ENCODE data around the gene KRTAP19-1. TPM values are rescaled to one million over a fixed set of nuclear protein-coding genes. Genes with fewer than 3 reads are reported as not detected.
"Not testable (repeated sequence)": the region's sequence is repeated elsewhere in the genome, so short reads cannot be mapped to it uniquely, and the experiment has no call there.

KRTAP19-1 gene
- not detected for total RNA-seq

DNA sequence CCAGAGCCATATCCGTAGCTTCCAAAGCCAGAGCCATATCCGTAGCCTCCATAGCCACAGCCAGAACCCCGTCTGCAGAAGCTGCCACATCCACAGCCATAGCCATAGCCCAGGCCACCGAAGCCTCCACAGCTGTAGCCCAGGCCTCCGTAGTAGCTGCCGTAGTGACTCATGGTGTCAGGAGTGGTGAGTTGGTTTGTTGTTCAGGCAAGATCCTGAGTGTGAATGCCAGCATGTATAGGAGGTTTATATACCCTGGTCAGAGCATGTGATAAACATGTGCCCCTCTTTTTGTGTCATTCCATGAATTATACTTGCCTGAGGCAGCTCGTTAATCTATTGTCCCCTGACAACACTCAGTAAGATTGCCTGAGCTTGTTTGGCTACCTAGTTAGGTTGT is at the start of gene KRTAP19-1:
Gene KRTAP19-1, minus strand, starts transcription at position 223 of the 400 bp plus-strand sequence. Its CDS starts 50 bp downstream, at position 173.
- peaks cover under 1% of the 10 kb centered on the region for H3K27me3 Mint-ChIP-seq (ENCODE audit: low read depth)
- no peak within 1 kb of the TSS for H3K4me3 Mint-ChIP-seq
- ATAC-seq = no peak
- no peaks in the 10 kb centered on the region for H3K9me3 Mint-ChIP-seq
- H3K36me3 Mint-ChIP-seq (ENCODE audit: insufficient read depth) = no peaks in the 10 kb centered on the region
- no peak for DNase-seq
- H3K4me1 Mint-ChIP-seq (ENCODE audit: low read depth) = no peaks in the 10 kb centered on the region

DNA sequence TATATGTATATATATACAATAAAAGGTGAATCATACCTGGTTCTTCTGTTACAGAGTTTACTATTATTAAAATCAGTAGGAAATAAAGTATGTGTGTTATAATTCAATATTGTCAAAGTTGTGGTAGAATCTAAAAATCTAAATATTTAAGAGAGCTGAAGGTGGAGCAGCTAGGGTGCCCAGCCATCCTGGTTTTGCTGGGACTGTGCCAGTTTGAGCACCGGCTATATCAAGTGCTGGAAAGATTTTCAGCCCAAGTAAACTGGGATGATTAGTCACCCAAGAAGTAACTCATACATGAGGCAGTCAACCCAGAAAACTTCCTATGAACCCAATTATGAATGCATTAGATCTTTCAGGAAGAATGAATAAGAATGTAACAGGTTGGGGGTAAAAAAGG is 38.7 kb upstream of the KRTAP19-1 start:
- no peaks in the 10 kb centered on the region for H3K27me3 Mint-ChIP-seq (ENCODE audit: low read depth)
- ATAC-seq (no peak), DNase-seq (no peak)
- no peak overlapping the region for H3K4me3 Mint-ChIP-seq
- H3K4me1 Mint-ChIP-seq (ENCODE audit: low read depth) = no peaks in the 10 kb centered on the region
- H3K9me3 Mint-ChIP-seq = no peaks in the 10 kb centered on the region
- H3K36me3 Mint-ChIP-seq (ENCODE audit: insufficient read depth) = no peaks in the 10 kb centered on the region

DNA sequence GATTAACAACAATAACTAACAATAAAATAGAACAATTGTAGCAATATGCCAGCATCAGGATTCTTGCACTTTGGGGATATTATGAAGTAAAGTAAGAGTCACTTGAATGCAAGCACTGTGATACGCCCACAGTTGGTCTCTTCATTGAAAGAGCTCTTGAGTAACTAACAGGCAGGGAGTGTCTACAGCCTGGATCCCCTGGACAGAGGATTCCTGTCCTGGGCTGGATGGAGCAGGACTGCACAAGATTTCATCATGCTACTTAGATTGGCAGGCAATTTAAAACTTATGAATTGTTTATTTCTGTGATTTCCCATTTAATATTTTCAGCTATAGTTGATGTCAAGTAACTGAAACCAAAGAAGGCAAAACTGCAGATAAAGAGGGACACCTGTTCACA is 35.5 kb upstream of the KRTAP19-1 start:
- no peak for DNase-seq
- Mint-ChIP-seq H3K4me1 (ENCODE audit: low read depth) (no peaks in the 10 kb centered on the region), H3K4me3 (no peak overlapping the region), H3K9me3 (no peaks in the 10 kb centered on the region), H3K36me3 (ENCODE audit: insufficient read depth) (no peaks in the 10 kb centered on the region), H3K27me3 (ENCODE audit: low read depth) (no peaks in the 10 kb centered on the region)
- ATAC-seq = no peak

DNA sequence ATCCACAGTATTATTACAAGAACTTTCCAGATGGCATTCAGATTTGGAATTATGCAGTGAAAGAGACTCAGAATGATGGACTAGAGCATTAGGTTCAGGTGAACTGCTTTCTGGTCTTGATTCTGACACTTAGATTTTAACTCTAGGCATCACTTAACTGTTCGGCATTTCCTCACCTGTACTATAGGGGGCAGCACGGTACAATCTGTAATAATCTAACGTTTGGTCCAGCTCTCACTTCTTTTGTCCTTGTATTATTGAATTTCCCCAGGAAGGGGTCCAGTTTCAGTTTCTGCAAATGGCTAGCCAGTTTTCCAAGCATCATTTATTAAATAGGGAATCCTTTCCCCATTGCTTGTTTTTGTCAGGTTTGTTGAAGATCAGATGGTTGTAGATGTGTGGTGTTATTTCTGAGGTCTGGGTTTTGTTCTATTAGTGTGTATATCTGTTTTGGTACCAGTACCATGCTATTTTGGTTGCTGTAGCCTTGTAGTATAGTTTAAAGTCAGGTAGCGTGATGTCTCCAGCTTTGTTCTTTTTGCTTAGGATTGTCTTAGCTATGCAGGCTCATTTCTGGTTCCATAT is 25.5 kb upstream of the KRTAP19-1 start:
- not testable (repeated sequence) for H3K4me3 Mint-ChIP-seq; H3K27me3 Mint-ChIP-seq (ENCODE audit: low read depth); H3K9me3 Mint-ChIP-seq; H3K4me1 Mint-ChIP-seq (ENCODE audit: low read depth); H3K36me3 Mint-ChIP-seq (ENCODE audit: insufficient read depth); ATAC-seq; DNase-seq

DNA sequence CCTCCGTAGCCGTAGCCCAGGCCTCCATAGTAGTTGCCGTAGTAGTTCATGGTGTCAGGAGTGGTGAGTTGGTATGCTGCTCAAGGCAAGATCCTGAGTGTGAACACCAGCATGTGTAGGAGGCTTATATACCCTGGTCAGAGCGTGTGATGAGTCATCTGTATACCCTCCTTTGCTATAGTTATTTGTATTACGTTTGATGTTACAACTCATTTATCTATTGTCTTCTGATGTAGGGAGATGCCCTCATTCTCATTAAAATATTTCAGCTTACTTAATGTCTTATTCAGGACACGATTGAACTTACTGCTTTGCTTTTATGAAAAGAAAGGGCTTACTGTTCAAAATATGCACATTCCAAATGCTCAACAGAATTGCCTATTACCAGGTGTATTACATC is 21.9 kb upstream of the KRTAP19-1 start, which contains the start of gene KRTAP19-5:
Gene KRTAP19-5, minus strand, starts transcription at position 101 of the 400 bp plus-strand sequence. Its CDS starts 51 bp downstream, at position 50.
- H3K4me1 Mint-ChIP-seq (ENCODE audit: low read depth) = no peaks in the 10 kb centered on the region
- no peaks in the 10 kb centered on the region for H3K36me3 Mint-ChIP-seq (ENCODE audit: insufficient read depth)
- H3K4me3 Mint-ChIP-seq = no peak within 1 kb of the TSS
- no peaks in the 10 kb centered on the region for H3K9me3 Mint-ChIP-seq
- DNase-seq (no peak), ATAC-seq (no peak)
- no peaks in the 10 kb centered on the region for H3K27me3 Mint-ChIP-seq (ENCODE audit: low read depth)

DNA sequence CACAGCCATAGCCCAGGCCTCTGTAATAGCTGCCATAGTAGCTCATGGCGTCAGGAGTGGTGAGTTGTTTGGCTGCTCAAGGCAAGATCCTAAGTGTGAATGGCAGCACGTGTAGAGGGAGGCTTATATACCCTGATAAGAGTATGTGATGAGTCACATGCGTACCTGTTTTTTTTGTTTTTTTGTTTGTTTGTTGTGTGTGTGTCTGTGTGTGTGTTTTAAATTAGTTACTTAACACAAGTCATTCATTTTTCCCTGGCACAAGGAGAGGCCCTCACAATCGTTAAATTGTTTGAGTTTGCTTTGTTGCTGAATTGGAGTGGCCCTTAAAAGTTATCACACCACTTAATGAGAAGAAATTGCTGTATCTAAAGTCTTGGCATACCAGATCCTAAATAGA is 16.9 kb upstream of the KRTAP19-1 start, which contains the start of gene KRTAP19-4:
Gene KRTAP19-4, minus strand, starts transcription at position 101 of the 400 bp plus-strand sequence. Its CDS starts 55 bp downstream, at position 46.
- H3K36me3 Mint-ChIP-seq (ENCODE audit: insufficient read depth) = no peaks in the 10 kb centered on the region
- ATAC-seq = no peak
- no peaks in the 10 kb centered on the region for H3K27me3 Mint-ChIP-seq (ENCODE audit: low read depth)
- no peaks in the 10 kb centered on the region for H3K9me3 Mint-ChIP-seq
- no peaks in the 10 kb centered on the region for H3K4me1 Mint-ChIP-seq (ENCODE audit: low read depth)
- DNase-seq = no peak
- H3K4me3 Mint-ChIP-seq = no peak within 1 kb of the TSS

DNA sequence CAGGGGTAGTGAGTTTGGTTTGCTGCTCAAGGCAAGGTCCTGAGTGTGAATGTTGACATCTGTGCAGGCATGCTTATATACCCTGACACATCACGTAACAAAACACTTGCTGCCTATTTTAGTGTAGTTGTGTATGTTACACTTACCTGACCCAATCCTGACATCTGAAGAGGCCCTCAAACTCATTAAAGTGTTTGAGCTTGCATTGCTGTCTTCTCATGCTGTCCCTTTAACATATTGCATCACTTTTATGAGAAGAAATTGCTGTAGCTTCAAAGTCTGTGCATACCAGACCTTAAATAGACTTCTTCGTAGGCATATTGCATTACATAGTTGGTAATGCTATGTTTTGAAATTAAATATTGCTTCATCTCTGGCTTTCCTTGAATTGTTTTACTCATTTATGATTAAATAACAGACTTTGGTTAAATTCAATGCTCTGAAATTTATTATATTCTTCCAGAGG is 11.8 kb upstream of the KRTAP19-1 start, which contains the start of gene KRTAP19-3:
Gene KRTAP19-3, minus strand, starts transcription at position 51 of the 466 bp plus-strand sequence. CDS start 56 bp downstream, outside the sequence.
- H3K4me1 Mint-ChIP-seq (ENCODE audit: low read depth) = no peaks in the 10 kb centered on the region
- H3K36me3 Mint-ChIP-seq (ENCODE audit: insufficient read depth) = no peaks in the 10 kb centered on the region
- no peak within 1 kb of the TSS for H3K4me3 Mint-ChIP-seq
- ATAC-seq (no peak), DNase-seq (no peak)
- peaks cover 1% of the 10 kb centered on the region for H3K9me3 Mint-ChIP-seq
- no peaks in the 10 kb centered on the region for H3K27me3 Mint-ChIP-seq (ENCODE audit: low read depth)

DNA sequence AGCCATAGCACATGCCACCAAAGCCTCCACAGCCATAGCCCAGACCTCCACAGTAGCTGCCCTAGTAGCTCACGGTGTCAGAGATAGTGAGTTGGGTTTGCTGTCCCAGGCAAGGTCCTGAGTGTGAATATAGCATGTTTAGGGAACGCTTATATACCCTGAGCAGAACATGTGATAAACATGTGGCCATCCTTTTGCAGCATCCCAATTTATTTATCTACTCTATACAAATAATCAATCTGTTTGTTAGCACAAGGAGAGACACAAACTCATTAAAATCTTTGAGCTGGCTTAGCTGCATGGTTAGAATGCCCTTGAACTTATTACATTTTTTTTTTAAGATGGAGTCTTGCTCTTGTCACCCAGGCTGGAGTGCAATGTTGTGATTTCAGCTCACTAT is 7.2 kb upstream of the KRTAP19-1 start, which contains the start of gene KRTAP19-2:
Gene KRTAP19-2, minus strand, starts transcription at position 101 of the 400 bp plus-strand sequence. Its CDS starts 88 bp downstream, at position 13.
- Mint-ChIP-seq H3K36me3 (ENCODE audit: insufficient read depth) (no peaks in the 10 kb centered on the region), H3K9me3 (peaks cover 13% of the 10 kb centered on the region), H3K4me1 (ENCODE audit: low read depth) (no peaks in the 10 kb centered on the region), H3K4me3 (no peak within 1 kb of the TSS), H3K27me3 (ENCODE audit: low read depth) (no peaks in the 10 kb centered on the region)
- no peak for ATAC-seq
- DNase-seq = no peak

DNA sequence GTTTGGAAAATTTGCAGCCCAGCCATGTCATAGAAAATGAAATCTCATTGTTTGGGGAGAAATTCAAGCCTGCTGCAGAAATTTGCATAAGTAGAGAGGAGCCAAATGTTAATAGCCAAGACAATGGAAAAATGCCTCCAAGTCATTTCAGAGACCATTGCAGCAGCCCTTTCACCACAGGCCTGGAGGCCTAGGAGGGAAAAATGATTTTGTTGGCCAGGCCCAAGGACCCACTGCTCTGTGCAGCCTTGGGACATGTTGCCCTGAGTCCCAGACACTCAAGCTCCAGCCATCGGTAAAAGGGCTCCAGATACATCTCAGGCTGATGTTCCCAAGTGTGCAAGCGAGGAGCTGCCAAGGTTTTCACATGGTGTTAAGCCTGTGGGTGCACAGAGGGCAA is 6.0 kb upstream of the KRTAP19-1 start:
- no peak for ATAC-seq
- H3K4me3 Mint-ChIP-seq = no peak overlapping the region
- H3K36me3 Mint-ChIP-seq (ENCODE audit: insufficient read depth) = no peaks in the 10 kb centered on the region
- no peak for DNase-seq
- H3K9me3 Mint-ChIP-seq = peaks cover 13% of the 10 kb centered on the region
- no peaks in the 10 kb centered on the region for H3K4me1 Mint-ChIP-seq (ENCODE audit: low read depth)
- H3K27me3 Mint-ChIP-seq (ENCODE audit: low read depth) = no peaks in the 10 kb centered on the region

DNA sequence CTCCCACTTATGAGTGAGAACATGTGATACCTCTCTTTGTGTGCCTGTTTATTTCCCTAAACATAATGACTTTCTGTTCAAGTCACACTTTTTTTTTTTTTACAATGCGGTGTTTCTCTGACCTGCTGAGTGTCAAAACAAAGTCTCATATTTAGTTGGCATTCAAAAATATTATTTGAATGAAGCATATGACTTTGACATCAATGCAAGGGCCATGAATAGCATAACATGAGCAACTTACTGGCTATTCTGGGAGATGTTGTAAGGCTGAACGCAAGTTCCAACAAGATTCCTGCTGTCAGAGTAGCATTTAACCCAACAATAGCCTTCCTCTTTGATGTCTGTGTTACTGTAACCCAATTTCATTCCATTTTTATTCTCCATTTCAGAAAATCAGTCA is 2.0 kb upstream of the KRTAP19-1 start:
- Mint-ChIP-seq H3K27me3 (ENCODE audit: low read depth) (no peaks in the 10 kb centered on the region), H3K36me3 (ENCODE audit: insufficient read depth) (no peaks in the 10 kb centered on the region), H3K4me3 (no peak overlapping the region), H3K9me3 (peaks cover 13% of the 10 kb centered on the region), H3K4me1 (ENCODE audit: low read depth) (no peaks in the 10 kb centered on the region)
- ATAC-seq (no peak), DNase-seq (no peak)

DNA sequence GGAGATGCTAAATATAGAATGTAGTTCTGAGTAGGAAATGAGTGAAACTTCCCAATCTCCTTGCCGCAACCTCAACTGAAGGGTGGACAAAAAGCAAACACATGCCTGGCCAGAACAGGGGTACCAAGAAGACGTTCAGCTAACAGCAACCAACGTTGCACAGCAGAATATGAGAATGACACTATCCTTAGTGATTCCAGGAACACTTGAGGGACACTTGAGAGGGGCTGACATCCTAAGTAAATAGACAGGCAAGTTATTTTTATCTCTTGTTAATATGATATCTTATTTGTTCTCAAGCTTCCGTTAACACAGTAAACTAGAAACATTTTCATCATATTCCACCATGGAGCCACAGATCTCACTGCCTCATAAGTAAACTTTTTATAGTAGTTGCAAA is 908 bp downstream of the KRTAP19-1 start:
- no peaks in the 10 kb centered on the region for H3K9me3 Mint-ChIP-seq
- no peaks in the 10 kb centered on the region for H3K4me1 Mint-ChIP-seq (ENCODE audit: low read depth)
- no peak for DNase-seq
- no peak for ATAC-seq
- no peaks in the 10 kb centered on the region for H3K36me3 Mint-ChIP-seq (ENCODE audit: insufficient read depth)
- peaks cover 2% of the 10 kb centered on the region for H3K27me3 Mint-ChIP-seq (ENCODE audit: low read depth)
- no peak overlapping the region for H3K4me3 Mint-ChIP-seq

DNA sequence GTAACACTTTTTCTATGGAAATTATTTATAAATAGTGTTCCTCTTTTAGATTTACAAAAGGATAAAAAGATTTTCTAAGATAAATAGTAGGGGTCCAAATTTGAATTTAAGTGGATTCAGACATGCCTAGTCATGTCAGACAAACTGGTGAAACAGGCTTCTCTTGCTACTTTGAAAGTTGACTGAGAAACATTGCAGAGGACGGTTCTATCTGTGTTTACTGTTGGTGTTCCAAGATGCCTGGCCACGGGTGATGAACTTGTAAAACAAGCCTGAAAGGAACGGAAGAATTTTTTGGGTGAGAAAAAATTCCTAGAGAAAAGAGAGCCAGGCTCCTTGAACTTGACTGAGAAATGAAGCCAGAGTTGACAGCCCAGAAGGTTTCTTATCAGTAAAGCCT is 2.2 kb downstream of the KRTAP19-1 start:
- DNase-seq = no peak
- no peaks in the 10 kb centered on the region for H3K4me1 Mint-ChIP-seq (ENCODE audit: low read depth)
- H3K36me3 Mint-ChIP-seq (ENCODE audit: insufficient read depth) = no peaks in the 10 kb centered on the region
- no peak for ATAC-seq
- H3K27me3 Mint-ChIP-seq (ENCODE audit: low read depth) = peaks cover 3% of the 10 kb centered on the region
- H3K4me3 Mint-ChIP-seq = no peak overlapping the region
- no peaks in the 10 kb centered on the region for H3K9me3 Mint-ChIP-seq

DNA sequence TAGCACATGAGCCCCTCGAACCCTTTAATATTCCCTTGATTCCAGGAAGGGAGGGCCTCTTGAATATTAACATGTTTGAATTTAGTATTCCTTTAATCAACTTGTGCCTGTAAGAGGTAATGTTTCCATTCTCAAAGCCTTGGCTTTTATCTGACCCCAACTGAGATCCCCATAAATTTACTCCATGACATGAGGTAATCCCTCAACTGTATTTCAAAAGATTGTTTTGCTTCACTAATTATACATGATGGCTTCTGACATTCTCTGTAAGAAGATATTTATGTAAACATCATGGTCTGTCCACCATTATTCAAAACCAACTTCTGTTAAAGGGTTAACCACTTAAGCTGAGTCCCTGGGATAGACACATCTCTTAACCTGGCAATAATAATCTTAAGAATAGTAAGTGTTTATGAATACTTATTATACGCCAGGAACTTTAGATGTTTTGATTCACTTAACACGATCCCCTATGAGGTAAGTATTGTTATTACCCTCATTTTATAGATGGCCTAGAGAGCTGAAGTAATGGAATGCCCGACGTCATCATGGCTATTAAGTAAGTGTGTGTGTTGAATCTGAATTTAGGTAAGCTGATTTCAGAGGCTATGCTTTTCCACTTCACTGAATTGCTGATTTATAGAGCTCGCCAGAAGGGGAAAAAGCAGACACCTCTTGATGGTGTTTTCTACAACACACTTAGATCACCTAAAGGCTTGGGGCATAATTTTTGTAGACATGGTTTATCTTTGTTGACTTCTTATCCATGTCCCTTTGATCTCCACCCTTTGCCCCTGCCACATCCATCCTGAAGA is 11.1 kb downstream of the KRTAP19-1 start:
- peaks cover 3% of the 10 kb centered on the region for H3K9me3 Mint-ChIP-seq
- no peaks in the 10 kb centered on the region for H3K36me3 Mint-ChIP-seq (ENCODE audit: insufficient read depth)
- H3K27me3 Mint-ChIP-seq (ENCODE audit: low read depth) = peaks cover 4% of the 10 kb centered on the region
- ATAC-seq (no peak), DNase-seq (no peak)
- H3K4me1 Mint-ChIP-seq (ENCODE audit: low read depth) = no peaks in the 10 kb centered on the region
- no peak overlapping the region for H3K4me3 Mint-ChIP-seq

DNA sequence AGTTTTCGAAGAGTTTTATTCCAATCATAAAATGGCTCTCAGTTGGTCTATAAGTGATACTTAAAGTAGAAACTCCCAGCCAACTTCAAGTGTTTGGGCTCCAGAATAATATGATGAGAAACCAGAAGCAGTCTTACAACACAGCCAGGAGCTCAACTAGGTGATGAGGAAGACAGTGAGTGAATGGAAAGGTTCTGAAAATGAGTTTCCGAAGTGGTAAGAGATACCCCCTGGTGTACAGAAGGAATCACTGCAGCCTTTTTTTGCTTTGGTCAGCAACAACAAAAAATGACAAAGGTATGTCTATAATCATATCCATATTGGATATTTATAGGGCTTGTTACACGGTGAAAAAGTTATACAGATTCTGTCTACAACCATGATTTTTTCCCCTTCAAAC is 16.5 kb downstream of the KRTAP19-1 start:
- DNase-seq (no peak), ATAC-seq (no peak)
- Mint-ChIP-seq H3K36me3 (ENCODE audit: insufficient read depth) (no peaks in the 10 kb centered on the region), H3K4me3 (no peak overlapping the region), H3K27me3 (ENCODE audit: low read depth) (peaks cover 5% of the 10 kb centered on the region), H3K4me1 (ENCODE audit: low read depth) (no peaks in the 10 kb centered on the region), H3K9me3 (peaks cover 3% of the 10 kb centered on the region)

DNA sequence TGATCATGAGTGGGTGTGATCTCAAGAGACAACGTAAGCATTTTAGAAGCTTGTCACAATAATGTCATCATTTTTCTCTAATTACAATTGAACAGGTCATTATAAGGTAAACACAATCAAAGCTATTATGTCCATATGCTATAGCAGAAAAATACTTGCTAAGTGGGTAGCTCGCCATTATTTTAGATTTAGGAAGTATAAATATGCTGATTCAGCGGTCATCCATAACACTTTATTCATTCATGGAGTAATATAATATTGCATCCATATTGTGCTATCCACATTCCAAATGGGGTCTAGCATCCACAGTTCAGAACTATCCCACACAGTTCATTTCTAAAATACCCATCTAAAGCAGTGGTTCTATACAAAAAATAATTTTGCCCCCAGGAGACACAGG is 31.7 kb downstream of the KRTAP19-1 start:
- ATAC-seq (no peak), DNase-seq (no peak)
- H3K36me3 Mint-ChIP-seq (ENCODE audit: insufficient read depth) = no peaks in the 10 kb centered on the region
- no peaks in the 10 kb centered on the region for H3K4me1 Mint-ChIP-seq (ENCODE audit: low read depth)
- H3K4me3 Mint-ChIP-seq = no peak overlapping the region
- no peaks in the 10 kb centered on the region for H3K9me3 Mint-ChIP-seq
- peaks cover 2% of the 10 kb centered on the region for H3K27me3 Mint-ChIP-seq (ENCODE audit: low read depth)

Measured in activated T-cell treated with anti-CD3 and anti-CD28 coated beads, Interleukin-2, amount 50 U/mL, for 4 hours (primary cell).